Stromal cell of bone marrow (primary cell): ENCODE results near the gene UBE3D.
A peak's percentile ranks its signal among the peaks of the same experiment; 100 is the strongest.
"Not testable (repeated sequence)": the region's sequence is repeated elsewhere in the genome, so short reads cannot be mapped to it uniquely, and the experiment has no call there.

Source experiments
- DNase-seq: peaks from one replicate; pipeline ENCODE4 v3.0.0-alpha.2; 2012; ENCODE audit warnings: low read depth

UBE3D gene

GRCh38 chr6:82870582-82871172, 195.0 kb downstream of the UBE3D start:
- no peak for DNase-seq

GRCh38 chr6:82869493-82869892, 196.1 kb downstream of the UBE3D start:
- no peak for DNase-seq

GRCh38 chr6:82867946-82868345, 197.7 kb downstream of the UBE3D start:
- no peak for DNase-seq

GRCh38 chr6:82866446-82866845, 199.2 kb downstream of the UBE3D start:
- DNase-seq: no peak

- no peak for DNase-seq
Observed at GRCh38 chr6:82865461-82865860, 200.2 kb downstream of the UBE3D start.

- no peak for DNase-seq
Observed at GRCh38 chr6:82863781-82864180, 201.9 kb downstream of the UBE3D start.

- DNase-seq: no peak
Observed at GRCh38 chr6:82862543-82862942, 203.1 kb downstream of the UBE3D start.

- no peak for DNase-seq
Observed at GRCh38 chr6:82861121-82861520, 204.5 kb downstream of the UBE3D start.

GRCh38 chr6:82856077-82856476, 209.6 kb downstream of the UBE3D start:
- not testable (repeated sequence) for DNase-seq

GRCh38 chr6:82852904-82853303, 212.7 kb downstream of the UBE3D start:
- DNase-seq: not testable (repeated sequence)

GRCh38 chr6:82843291-82843885, 222.3 kb downstream of the UBE3D start:
- no peak for DNase-seq

GRCh38 chr6:82842721-82843120, 222.9 kb downstream of the UBE3D start:
- DNase-seq: peak; percentile 81
